ENCODE data around the gene LGALS8.

LGALS8 gene

DNA sequence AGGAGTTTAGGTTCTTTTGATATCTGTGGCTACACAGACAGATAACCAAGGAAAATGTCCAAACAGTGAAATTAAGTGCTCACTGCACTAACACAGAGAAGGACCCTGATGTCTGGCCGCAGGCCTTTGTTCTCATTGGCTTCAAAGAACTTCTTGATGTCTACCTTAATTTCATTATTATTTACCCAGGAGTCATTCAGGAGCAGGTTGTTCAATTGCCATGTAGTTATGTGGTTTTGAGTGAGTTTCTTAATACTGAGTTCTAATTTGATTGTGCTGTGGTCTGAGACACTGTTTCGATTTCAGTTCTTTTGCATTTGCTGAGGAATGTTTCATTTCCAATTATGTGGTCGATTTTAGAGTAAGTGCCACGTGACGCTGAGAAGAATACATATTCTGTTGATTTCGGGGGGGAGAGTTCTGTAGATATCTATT lies 15.2 kb upstream of the LGALS8 start:
- in situ Hi-C loops (cut with MboI; ENCODE audit: low sequenced_read_pairs), result no loop called here

DNA sequence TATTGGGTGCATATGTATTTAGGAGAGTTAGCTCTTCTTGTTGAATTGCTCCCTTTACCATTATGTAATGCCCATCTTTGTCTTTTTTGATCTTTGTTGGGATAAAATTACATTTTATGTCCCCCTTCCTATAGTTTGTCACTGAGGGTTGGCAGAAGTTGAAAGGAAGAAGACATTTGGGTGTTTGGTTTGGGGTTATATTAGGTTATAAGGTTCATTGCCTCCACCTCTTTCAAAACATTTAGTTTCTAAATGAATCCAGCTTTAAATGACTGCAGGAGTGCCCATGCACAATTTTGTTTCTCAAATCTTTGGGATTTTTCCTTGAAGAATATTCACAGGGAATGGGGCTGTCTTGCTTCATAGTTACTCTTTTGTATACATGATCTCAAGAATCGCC lies 14.6 kb upstream of the LGALS8 start:
- in situ Hi-C loops (cut with MboI; ENCODE audit: low sequenced_read_pairs), result no loop called here

DNA sequence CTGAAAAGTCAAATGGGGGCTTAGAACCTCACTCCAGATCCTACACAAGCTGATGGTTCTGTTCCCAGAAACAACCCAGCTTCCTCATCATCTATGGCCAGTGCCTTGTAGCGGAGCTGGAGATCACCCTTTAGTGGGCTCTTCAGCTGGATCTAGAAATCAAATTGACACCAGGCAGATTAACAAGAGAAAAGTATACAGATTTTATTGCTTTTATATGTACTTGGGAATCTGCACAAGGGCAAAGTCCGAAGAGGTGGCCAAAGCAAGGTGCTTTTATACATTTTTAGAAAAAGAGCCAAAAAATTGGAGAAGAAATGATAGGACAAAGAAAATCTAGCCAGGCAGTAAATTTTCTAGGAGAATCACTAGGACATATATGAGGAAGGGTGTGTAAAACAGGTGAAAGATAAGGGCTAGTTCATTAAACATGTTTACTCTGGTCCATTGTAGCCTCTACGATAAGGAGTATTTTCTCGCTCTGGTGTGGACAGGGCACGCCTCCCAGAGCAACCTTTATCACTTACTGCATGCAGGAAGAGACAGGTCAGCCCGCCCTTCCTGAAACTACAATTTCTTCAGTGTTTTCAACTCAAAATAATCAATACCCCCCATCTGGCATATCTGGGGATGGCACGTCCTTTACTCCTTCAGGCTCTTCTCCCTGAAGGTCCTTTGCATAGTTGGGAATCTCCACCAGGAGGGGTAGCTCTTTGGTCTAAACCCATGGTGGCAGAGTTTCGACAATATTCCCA lies 14.0 kb upstream of the LGALS8 start:
- in situ Hi-C loops (cut with MboI; ENCODE audit: low sequenced_read_pairs), result no loop called here

DNA sequence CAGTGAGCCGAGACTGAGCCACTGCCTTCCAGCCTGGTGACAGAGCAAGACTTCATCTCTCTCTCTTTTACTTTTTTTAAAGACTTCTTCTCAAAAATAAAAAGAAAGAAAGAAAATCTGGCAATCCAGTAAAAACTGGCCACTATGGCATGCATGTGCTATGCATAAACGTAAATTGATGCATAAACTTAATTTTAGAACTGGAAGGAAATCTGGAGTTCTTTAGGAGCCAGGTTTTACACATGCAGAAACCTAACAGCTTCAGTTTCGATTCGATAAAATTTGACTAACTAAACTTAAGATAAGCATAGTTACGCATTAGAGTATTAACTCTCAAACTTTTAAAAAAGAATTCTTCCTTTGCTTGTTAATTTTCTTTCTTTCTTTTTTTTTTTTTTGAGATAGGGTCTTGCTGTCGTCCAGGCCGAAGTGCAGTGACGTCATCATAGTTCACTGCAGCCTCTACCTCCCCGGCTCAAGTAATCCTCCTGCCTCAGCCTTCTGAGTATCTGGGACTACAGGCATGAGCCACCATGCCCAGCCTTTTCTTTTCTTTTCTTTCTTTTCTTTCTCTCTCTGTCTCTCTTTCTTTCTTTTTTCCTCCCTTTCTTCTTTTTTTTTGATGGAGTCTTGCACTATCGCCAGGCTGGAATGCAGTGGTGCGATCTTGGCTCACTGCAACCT lies 11.9 kb upstream of the LGALS8 start:
- in situ Hi-C loops (cut with MboI; ENCODE audit: low sequenced_read_pairs), result no loop called here

DNA sequence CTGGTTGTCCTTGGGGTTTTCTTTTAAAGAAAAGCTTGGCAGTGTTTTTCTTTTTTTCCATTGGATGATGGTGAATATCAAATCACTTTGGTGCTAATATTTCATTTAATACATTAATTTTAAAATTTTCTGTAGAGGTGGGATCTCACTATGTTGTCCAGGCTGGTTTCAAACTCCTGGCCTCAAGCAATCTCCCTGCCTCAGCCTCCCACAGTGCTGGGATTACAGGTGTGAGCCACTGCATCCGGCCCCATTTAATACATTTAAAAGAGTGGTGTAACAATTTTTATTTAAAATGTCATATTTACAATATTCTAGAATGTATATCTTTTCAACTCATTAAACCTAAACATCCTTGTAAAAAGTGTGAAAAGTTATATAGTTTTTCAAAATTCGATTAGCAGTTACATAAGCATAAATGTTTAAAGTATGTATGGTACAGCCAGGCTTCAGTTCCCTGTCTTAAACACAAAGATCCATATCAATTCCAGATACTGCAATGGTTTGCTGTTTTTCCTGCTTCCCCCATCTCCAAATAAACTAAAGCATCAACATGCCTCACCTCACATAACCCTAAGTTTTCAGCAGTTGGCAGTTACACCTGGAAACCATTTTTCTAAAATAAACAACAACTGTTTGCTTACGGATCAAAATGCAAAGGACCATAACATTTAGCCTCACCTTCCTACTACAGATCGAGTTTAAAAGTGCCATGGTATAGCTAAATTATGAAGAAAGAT lies 8.9 kb upstream of the LGALS8 start:
- in situ Hi-C loops (cut with MboI; ENCODE audit: low sequenced_read_pairs), result no loop called here

DNA sequence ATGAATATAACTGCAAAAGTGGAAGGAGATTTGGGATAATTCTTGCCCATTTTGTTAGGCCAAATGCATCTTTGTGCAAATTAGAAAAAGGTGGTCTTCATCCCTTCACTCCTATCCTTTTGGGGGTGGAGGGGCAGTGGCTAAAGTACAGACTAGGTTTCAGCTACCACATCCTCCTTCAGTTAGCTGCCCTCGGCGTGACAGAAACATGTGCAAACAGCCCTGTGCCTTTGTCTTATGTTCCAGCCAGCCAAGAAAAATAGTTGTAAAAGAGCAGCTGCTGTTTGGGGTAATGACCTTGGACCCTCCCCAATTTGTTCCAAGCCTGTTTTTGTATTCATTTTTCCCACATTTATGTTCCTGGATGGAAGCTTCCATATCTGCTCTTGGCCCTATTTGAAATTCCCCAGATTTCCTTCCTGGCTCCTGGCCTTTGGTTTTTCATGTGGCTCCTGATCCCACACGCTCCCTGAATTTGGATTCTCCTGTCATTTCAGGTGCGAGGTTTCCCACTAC lies 8.3 kb upstream of the LGALS8 start:
- in situ Hi-C loops (cut with MboI; ENCODE audit: low sequenced_read_pairs), result no loop called here

DNA sequence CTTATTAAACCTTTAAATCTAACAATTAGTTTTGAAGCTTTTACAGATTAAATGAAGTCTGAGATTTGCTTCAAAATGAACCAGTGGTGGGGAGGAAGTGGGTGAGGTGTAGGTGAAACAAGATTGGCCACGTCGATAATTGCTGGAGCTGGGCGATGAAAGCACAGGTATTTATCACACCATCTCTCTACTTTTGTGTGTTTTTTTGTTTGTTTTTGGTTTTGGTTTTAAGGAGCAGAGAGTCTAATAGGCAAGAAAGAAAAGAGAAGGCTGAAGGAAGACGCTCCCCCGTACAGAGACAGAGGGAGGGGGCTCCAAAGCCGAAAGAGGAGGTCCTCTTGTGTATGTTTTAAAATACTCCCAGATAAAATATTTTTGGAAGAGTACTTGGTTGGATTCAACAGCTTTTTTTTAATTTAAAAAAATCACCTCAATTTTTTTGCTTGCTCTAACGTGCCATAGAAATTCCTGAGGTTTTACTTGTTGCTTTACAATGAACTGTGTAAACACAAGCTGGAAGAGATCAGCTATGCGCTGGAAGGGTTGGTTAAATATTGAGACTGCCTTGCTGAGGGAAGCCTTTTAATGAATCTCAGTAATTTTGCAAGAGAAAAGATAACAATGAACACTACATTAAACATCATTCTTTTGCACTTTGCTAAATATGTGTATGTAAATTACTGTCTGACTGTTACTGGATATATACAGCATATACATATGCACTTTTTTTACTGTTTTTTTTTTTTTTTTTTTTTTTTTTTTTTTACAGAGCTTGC lies 6.7 kb upstream of the LGALS8 start:
- in situ Hi-C loops (cut with MboI; ENCODE audit: low sequenced_read_pairs), result no loop called here

DNA sequence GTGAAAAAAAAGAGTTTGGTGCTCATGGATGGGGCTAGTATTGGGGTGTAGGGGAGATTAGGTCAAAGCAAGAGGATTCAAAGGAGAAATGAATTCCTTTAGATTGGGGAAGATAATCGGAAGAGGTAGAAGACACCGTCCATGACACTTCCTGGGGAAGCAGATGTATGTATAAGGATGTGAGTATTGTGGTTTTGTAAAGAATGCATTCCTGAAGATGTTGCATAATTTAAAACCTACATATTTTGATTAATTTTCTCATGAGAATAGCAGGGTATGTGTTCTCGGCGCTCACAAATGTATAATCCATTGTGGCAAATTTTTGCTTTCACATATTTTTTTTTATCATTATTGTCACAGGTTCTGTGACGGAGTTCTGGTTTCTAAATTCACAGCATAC lies 5.5 kb upstream of the LGALS8 start:
- in situ Hi-C loops (cut with MboI; ENCODE audit: low sequenced_read_pairs), result no loop called here

DNA sequence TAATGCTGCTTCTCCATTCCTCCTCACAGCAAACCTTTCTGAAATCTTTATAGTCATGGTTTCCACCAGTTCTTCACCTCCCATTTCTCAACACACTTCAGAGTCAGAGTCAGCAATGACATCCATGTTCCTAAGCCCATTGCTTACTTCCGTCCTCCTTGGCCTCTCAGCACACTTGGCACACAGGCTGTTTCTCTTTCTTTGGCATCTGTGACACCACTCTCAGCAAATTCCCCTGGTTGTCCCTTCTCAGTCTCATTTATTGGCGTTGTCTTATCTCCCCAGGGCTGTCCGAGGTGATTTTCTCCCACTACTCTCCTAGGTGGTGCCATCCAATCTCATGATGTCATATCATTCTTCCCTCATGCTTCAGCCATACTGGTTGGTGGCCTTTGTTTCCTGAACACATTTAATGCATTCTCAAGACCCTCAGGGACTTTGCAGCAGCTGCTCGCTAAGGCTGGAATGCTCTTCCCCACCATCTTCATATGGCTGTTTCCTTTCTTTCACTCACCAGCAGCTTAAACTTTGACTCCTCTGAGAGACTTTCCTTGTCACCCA lies 3.3 kb upstream of the LGALS8 start:
- in situ Hi-C loops (cut with MboI; ENCODE audit: low sequenced_read_pairs), result no loop called here

DNA sequence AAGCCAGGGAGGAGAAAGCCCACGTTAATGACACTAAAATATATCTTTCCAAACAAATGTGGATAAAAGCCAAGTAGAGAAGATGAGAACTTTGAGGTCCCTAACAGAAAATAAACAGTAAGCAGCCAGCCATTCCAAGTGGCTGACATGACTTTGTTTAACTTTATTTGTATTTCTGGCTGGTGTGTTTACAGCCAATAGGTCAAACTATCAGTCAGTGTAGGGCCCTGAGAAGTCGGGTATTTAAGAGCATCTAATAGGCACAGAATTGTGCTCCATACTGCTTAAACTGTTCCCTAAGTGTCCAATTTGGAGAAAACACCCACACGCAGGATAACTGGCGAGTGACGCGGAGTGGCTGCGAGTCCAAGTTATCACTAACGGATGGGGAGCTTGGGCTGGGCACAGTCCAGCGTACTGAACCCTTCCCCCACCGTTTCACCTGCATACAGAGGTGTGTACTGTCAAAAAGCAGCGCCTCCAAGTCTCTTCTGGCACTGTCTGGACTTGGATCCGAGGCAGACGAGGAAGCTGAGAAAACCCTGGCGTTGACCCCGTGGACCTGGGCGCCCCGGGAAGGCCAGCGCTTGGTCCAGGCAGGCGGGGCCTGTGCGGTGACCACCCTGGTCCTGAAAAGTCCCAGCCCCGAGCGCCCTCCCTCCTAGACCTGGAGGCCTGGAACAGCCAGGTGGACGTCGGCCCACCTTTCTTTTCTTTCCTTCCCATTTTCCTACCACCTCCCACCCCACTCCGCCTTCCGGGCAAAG lies 662 bp upstream of the LGALS8 start:
- in situ Hi-C loops (cut with MboI; ENCODE audit: low sequenced_read_pairs), result no loop called here

DNA sequence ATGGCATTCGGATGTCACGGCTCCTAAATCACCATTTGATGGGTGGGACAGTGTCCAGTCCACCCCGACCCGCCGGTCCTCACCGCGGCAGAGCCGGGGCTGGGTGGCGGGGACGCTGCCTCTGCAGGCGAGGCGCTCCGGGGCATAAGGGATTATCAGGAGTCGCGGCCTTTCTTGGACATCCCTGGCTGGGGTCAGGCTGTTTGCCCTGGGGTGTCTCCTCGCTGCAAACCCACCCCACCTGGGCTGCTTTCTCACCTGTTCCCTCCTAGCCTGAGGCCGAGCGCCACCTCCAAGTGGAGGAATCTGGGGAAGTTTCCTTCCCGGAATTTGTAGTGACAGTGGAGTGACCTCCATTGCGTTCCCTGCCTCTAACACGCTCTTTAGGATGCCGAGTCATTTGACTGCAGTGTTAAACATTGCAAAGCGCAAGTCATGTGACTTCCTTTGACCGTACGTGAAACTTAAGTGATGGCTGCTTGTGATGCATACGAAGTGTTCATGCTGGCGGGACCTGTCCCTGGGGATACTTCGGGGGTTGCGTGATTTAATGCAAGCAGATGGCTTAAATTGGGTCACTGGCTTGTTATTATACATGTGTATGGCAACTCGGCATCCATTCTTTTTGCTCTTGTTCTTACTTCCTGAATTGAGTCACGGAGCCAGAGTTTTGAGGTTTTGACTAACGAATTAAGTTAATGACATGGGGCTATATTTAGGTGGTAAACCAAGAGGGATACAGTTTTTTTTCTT lies 536 bp downstream of the LGALS8 start:
- in situ Hi-C loops (cut with MboI; ENCODE audit: low sequenced_read_pairs), result no loop called here

DNA sequence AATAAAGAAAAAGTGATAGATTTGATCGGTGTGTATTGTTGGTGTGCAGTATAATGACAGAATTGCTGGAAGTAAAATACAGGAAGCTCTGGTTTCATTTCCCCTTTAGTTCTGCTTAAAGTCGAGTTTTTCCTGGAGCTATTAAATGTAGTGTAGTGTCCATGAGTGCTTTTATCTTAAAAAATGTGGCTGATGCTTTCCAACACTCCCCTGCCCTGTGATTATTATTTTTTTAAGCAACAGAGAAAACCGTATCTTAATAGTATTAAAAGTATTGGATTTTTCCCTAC lies 1.1 kb downstream of the LGALS8 start:
- in situ Hi-C loops (cut with MboI; ENCODE audit: low sequenced_read_pairs), result no loop called here

DNA sequence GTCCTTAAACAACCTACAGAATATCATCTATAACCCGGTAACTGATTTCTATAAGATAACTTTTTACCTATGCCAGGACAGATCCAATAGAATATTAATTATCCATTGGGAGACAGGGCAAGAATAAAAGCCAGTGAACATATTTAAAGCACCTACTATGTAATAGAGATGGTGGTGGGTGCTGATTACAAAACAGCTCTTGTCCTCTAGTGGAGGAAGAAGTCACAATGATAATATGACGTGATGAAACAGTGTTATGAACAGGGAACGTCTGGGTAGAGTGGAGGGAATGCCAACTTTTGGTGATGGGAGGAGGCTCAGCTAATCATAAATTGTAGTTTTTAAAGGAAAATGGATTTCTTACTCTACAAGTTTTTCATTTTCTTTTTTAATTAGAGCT lies 2.3 kb downstream of the LGALS8 start:
- in situ Hi-C loops (cut with MboI; ENCODE audit: low sequenced_read_pairs), result no loop called here

DNA sequence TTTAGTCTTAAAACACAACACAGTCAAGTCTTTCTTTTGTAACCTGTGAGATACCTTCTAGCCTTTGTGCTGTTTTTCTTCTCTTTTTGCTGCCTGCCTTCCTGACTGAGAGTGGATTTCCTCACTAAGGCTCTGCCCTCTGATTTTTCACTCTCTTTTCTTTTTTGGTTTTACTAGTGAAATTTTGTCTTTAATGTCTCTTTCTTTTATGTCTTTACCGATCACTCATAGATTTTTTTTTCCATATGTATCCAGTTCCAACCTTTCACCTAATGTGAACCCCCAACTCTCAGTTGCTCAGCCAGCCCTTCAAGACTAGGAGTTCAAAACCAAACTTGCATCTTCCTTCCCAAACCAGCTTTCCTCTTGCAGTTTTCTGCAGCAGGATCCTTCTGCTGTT lies 6.5 kb downstream of the LGALS8 start:
- in situ Hi-C loops (cut with MboI; ENCODE audit: low sequenced_read_pairs), result no loop called here

DNA sequence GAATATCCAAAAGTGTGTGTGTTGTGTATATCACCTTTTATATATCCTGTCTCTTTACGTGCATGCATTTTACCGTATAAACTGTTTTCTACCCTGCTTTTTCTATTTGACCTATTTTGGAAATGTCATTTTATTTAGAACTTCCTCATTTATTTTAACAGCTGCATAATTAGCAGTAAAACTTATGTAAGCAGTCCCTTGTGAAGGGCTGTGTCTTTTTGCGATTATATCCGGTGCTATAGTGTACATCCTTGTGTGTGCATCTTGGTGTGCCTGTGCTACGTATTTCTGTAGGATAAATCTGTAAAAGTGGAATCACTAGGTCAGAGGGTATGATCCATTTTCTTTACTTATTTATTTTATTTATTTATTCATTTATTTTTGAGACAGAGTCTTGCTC lies 7.2 kb downstream of the LGALS8 start:
- in situ Hi-C loops (cut with MboI; ENCODE audit: low sequenced_read_pairs), result no loop called here

DNA sequence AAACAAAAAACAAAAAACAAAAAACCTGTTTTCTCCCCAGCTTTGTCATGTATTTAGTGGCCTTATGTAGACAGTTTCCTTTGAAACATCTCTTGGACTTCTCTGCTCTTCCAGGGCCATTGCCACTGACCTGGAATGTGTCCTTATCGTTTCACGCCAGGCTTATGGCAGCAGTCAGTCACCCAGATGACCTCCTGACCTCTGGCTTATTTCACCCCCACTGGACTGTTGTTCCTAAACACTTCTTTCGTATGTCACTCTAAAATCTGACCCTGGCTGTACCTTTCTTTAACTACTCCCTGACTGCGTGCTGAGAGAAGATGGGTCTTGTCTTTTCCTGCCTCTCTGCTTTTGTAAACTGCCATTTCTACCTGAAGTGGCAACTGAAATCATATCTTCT lies 9.1 kb downstream of the LGALS8 start:
- in situ Hi-C loops (cut with MboI; ENCODE audit: low sequenced_read_pairs), result no loop called here

DNA sequence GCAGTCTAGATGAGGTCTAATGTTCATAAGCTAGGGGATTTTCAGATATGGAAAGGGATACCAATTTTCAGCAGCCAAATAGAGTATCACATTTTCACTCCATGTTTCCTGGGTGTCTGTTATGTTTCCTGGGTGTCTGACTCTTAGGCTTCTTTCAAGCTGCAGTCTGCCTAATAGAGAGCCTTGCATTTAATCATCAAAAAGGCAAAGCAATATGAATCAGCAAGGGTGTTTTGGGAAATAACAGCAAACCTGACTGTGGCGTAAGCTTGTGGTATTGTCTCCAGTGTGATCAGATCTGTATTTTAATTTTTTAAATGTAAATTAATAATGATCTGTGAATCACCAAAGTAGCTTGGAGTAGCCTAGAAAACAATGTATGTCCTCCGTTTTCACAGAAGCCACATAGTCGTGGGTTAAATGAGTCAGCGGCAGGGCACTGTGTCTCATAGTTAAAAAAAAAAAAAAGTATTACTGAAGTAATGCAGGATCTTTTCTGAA lies 10.4 kb downstream of the LGALS8 start:
- in situ Hi-C loops (cut with MboI; ENCODE audit: low sequenced_read_pairs), result no loop called here

DNA sequence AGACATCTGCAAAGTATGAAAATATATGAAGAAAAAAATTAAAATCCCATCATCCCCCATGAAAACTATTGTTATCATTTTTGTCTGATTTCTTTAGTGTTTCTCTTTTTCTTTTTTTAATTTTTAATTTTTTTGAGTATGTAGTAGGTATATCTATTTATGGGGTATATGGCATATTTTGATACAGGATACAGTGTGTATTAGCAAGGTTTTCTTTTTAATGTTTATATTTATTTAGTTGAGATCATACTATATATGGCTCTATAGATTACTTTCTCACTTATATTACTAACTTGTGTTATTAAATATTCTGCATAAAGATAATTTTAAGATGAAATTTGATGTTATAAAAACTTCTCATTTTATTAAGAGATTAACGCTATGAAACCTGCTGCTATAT lies 11.4 kb downstream of the LGALS8 start:
- in situ Hi-C loops (cut with MboI; ENCODE audit: low sequenced_read_pairs), result no loop called here

DNA sequence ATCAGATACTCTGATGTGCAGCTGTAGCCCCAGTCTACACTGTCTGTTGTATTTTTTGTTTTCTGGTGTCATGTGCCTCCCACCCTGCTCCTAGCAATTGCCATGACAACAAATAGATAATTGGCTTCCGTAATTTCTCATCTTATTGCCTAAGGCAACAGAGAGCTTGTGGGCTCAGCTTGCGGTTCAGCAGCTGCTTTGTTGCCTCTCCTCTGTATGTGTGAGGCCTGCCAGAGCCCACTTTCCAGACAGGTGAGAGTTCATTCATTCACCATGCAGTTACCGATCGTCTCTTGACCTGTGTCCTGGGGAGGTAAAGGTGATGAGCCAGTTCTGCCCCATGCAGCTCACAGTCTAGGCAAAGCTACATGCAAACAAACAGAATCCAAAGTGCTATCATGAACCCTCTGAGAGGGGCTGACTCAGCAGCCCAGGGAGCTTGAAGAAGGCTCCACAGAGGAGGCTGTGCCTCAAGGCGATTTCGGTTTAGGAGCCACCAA lies 11.9 kb downstream of the LGALS8 start:
- in situ Hi-C loops (cut with MboI; ENCODE audit: low sequenced_read_pairs), result no loop called here

Data from HL-60/S4 treated with retinoic acid at 250 ng/mL for 4 days and 3 days (cell line).